Measurements from ENCODE around the gene FSTL5.

DNA sequence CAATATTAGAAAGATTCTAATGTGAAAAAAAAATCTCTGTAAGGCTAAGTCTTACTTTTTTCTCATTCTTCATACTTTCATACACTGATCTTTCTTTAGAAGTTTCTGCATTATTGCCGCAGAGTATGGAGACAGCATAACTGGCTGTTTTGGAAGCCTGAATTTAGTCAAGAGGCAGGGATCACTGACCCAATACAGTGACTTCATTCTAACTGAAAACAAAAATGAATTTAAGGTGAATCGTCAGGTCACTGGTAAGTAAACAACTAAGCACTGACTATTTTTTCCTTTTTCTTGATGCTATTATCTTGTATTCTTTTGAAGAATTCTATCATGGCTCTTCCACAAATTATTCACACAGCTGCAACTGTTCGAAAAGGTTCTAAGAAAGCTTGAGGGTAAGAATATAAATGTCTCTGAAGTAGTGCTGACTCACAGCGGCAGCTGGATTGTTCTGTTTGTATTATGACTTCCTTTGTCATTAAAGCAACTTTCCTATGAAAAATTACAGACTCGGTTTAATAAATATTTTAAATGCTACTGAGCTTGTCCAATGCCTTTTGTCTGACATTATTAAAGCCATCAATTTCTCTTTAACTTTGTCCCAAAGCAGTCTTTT lies 609.3 kb downstream of the FSTL5 start:
- TF ChIP-seq POLR2AphosphoS5 (IDR thresholded peaks at IDR 0.05; ENCODE audit: low read depth, low read length), result no peak
- no peak for TF ChIP-seq SIX5 (IDR thresholded peaks at IDR 0.05; ENCODE audit: low read depth, low read length)
- TF ChIP-seq POLR2A (IDR thresholded peaks at IDR 0.05; ENCODE audit: control extremely low read depth in 1 of 2, low read depth in 2 of 2, low read length in 2 of 2), result no peak
- TF ChIP-seq, protein P1, sequence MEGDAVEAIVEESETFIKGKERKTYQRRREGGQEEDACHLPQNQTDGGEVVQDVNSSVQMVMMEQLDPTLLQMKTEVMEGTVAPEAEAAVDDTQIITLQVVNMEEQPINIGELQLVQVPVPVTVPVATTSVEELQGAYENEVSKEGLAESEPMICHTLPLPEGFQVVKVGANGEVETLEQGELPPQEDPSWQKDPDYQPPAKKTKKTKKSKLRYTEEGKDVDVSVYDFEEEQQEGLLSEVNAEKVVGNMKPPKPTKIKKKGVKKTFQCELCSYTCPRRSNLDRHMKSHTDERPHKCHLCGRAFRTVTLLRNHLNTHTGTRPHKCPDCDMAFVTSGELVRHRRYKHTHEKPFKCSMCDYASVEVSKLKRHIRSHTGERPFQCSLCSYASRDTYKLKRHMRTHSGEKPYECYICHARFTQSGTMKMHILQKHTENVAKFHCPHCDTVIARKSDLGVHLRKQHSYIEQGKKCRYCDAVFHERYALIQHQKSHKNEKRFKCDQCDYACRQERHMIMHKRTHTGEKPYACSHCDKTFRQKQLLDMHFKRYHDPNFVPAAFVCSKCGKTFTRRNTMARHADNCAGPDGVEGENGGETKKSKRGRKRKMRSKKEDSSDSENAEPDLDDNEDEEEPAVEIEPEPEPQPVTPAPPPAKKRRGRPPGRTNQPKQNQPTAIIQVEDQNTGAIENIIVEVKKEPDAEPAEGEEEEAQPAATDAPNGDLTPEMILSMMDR (IDR thresholded peaks at IDR 0.05; ENCODE audit: control extremely low read depth in 1 of 3, insufficient read depth in 1 of 3, low read depth in 1 of 3, low read length in 3 of 3), result no peak
- no peak for TF ChIP-seq EP300 (IDR thresholded peaks at IDR 0.05; ENCODE audit: borderline replicate concordance in 1 of 2, low read depth in 2 of 2, low read length in 2 of 2)
- TF ChIP-seq, protein P2, sequence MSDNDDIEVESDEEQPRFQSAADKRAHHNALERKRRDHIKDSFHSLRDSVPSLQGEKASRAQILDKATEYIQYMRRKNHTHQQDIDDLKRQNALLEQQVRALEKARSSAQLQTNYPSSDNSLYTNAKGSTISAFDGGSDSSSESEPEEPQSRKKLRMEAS (IDR thresholded peaks at IDR 0.05), result no peak
- no peak for TF ChIP-seq ZNF274 (IDR thresholded peaks at IDR 0.05; ENCODE audit: borderline replicate concordance, extremely low read depth, low read length)
- no peak for TF ChIP-seq ASH2L (IDR thresholded peaks at IDR 0.05; ENCODE audit: low read length)

Data from H1 (cell line).